GM21528 (cell line): ENCODE results near the gene INHBB.

Experiments
- ATAC-seq: cut with Tn5 transposase; IDR thresholded peaks from one replicate; pipeline ENCODE4 v1.9.1; 2021; ENCODE audit warnings: mild to moderate bottlenecking, moderate library complexity; ENCODE audit not compliant: unreplicated experiment, low FRiP score

The INHBB gene

GRCh38 chr2:120336749-120337148 is 9.2 kb upstream of the INHBB start:
- no peak for ATAC-seq

- ATAC-seq = no peak
Observed at GRCh38 chr2:120338015-120338414, 7.9 kb upstream of the INHBB start.

GRCh38 chr2:120341977-120342376 is 4.0 kb upstream of the INHBB start:
- ATAC-seq = no peak

- no peak for ATAC-seq
Observed at GRCh38 chr2:120342446-120342845, 3.5 kb upstream of the INHBB start.

GRCh38 chr2:120343100-120343432 is 2.9 kb upstream of the INHBB start:
- ATAC-seq = no peak

- no peak for ATAC-seq
Observed at GRCh38 chr2:120343433-120344105, 2.4 kb upstream of the INHBB start.

- ATAC-seq = no peak
Observed at GRCh38 chr2:120344214-120344975, 1.5 kb upstream of the INHBB start.

GRCh38 chr2:120344976-120345581 is 857 bp upstream of the INHBB start:
- no peak for ATAC-seq

GRCh38 chr2:120345608-120346007 is 328 bp upstream of the INHBB start:
- ATAC-seq = no peak

GRCh38 chr2:120346667-120347358 is 877 bp downstream of the INHBB start:
- no peak for ATAC-seq

GRCh38 chr2:120347396-120348060 is 1.6 kb downstream of the INHBB start:
- ATAC-seq = no peak

- ATAC-seq = no peak
Observed at GRCh38 chr2:120348134-120348736, 2.3 kb downstream of the INHBB start.

- no peak for ATAC-seq
Observed at GRCh38 chr2:120348737-120349439, 3.0 kb downstream of the INHBB start.

GRCh38 chr2:120349440-120349921 is 3.5 kb downstream of the INHBB start:
- ATAC-seq = no peak

GRCh38 chr2:120350080-120350479 is 4.1 kb downstream of the INHBB start:
- ATAC-seq = no peak

GRCh38 chr2:120350801-120351320 is 4.9 kb downstream of the INHBB start:
- ATAC-seq = no peak

- ATAC-seq = no peak
Observed at GRCh38 chr2:120352696-120353590, 7.0 kb downstream of the INHBB start.

GRCh38 chr2:120353591-120353898 is 7.6 kb downstream of the INHBB start:
- no peak for ATAC-seq
